22Rv1 (cell line): ENCODE data around the gene DGKI.

Source experiments
- CTCF ChIP-seq: fragments of 450-650 bp; IDR thresholded peaks from 2 replicates; pipeline ENCODE4 v1.5.1; 2017; ENCODE audit warnings: mild to moderate bottlenecking
- ZFX ChIP-seq: fragments of 450-650 bp; IDR thresholded peaks from 2 replicates; pipeline ENCODE4 v1.6.1; 2017; ENCODE audit warnings: antibody characterized with exemption, borderline replicate concordance

GRCh38 chr7:137661634-137662033, 185.1 kb downstream of the DGKI start:
- TF ChIP-seq CTCF (no peak), ZFX (no peak)
